Skeletal muscle tissue (tissue), 4 donors: Measurements from ENCODE around the gene SPINT1. TPM values are rescaled to one million over a fixed set of nuclear protein-coding genes. Genes with fewer than 3 reads are reported as not detected.

Source experiments
- H3K27ac ChIP-seq: one replicate; pipeline ENCODE4 v1.7.0; 2013; ENCODE audit warnings: mild to moderate bottlenecking, low read depth, low read length, inconsistent platforms
- H3K27me3 ChIP-seq, 3 donors: one replicate each; pipeline ENCODE4 v1.7.0; 2013; ENCODE audit warnings: low read length in 3 of 3; ENCODE audit not compliant: control insufficient read depth in 3 of 3, insufficient read depth in 3 of 3
- H3K36me3 ChIP-seq, 3 donors: one replicate each; pipeline ENCODE4 v1.7.0; 2013; ENCODE audit warnings: low read length in 3 of 3; ENCODE audit not compliant: control insufficient read depth in 3 of 3, insufficient read depth in 3 of 3
- H3K4me1 ChIP-seq, 3 donors: one replicate each; pipeline ENCODE4 v1.7.0; 2013; ENCODE audit warnings: low read length in 3 of 3, mild to moderate bottlenecking in 3 of 3; ENCODE audit not compliant: control insufficient read depth in 3 of 3, insufficient read depth in 3 of 3
- H3K4me3 ChIP-seq, 3 donors: one replicate each; pipeline ENCODE4 v1.7.0; 2013; ENCODE audit warnings: low read length in 3 of 3
- H3K9ac ChIP-seq, 3 donors: one replicate each; pipeline ENCODE4 v1.7.0; 2013; ENCODE audit warnings: low read length in 3 of 3, mild to moderate bottlenecking in 3 of 3, moderate library complexity in 2 of 3, low read depth in 1 of 3
- H3K9me3 ChIP-seq, 3 donors: one replicate each; pipeline ENCODE4 v1.7.0; 2013; ENCODE audit warnings: low read length in 3 of 3; ENCODE audit not compliant: control insufficient read depth in 3 of 3
- total RNA-seq: library from RNA; depleted of rRNA; stranded (reverse); fragments of >200 nt; gene quantifications from one replicate; pipeline ENCODE4 v1.2.3, GENCODE V29; 2014
- donor health status: Osteomylitis.

SPINT1 gene
- total RNA-seq, 1 donor from 2014 or later: under 0.01 TPM

GRCh38 chr15:40872791-40873693, 29.2 kb downstream of the SPINT1 start:
- Histone ChIP-seq H3K27me3 (peaks cover 13 to 24% (median 16%) of the 10 kb centered on the region in 3 donors), H3K4me3 (peak overlapping the region; percentile 24 to 66 (median 63)), H3K4me1 (peaks cover 6 to 8% (median 7%) of the 10 kb centered on the region in 3 donors), H3K9ac (peak overlapping the region in 1 of 3 donors; percentile 27), H3K9me3 (no peaks in the 10 kb centered on the region), H3K27ac (no peak overlapping the region), H3K36me3 (no peaks in the 10 kb centered on the region)

DNA sequence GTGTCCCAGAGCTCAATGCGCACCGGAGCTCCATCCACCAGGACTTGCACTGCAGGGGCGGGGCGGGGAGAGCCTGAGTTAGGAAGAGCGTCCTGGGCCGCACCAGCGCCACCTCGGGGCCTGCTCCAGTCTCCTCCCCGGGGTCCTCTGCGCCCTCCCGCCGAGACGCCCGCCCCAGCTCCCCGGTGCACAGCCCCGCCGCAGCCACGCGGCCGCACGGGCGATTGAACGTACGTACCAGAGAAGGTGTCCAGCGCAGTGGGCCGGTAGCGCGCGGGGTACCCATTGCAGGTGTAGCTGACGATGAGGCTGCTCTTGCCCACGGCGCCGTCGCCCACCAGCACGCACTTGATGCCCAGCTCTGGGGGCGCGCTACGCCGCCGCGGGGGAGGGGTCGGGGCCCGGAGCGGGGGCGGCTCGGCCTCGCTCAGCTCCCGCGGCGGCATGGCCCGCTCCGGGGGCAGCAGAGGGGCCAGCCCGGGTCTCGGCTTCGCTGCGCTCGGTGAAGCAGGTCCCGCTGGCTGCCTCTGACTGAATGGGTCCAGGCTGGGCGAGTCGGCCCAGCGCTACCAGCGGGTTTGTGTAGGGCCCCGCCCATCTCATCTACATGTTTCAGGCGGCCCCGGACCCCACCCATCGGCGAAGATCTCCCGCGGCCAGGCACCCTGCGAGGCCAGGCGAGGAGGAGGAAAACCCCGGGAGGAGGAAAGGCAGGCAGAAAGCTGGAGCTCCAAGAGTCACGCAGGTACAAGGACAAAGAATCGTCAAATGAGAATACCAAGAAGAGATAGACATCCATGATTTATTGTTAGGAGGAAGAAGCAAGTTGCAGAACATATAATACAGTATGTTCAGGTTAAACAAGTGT, 30.1 kb downstream of the SPINT1 start, which contains the start of gene RHOV:
TSS of gene RHOV (minus strand) at position 541 of the 868 bp plus-strand sequence. CDS start at position 446, 95 bp downstream.
- H3K9ac ChIP-seq: peak within 1 kb of the TSS in 2 of 3 donors; percentile 27 to 32
- no peaks in the 10 kb centered on the region for H3K9me3 ChIP-seq
- peak within 1 kb of the TSS; percentile 24 to 66 (median 63) for H3K4me3 ChIP-seq
- H3K36me3 ChIP-seq: no peaks in the 10 kb centered on the region
- peaks cover 6 to 8% (median 7%) of the 10 kb centered on the region in 3 donors for H3K4me1 ChIP-seq
- H3K27me3 ChIP-seq: peaks cover 13 to 24% (median 16%) of the 10 kb centered on the region in 3 donors
- no peak within 1 kb of the TSS for H3K27ac ChIP-seq

- Histone ChIP-seq H3K9me3 (no peaks in the 10 kb centered on the region), H3K27me3 (peaks cover 10 to 18% (median 16%) of the 10 kb centered on the region in 3 donors), H3K4me3 (no peak overlapping the region), H3K36me3 (no peaks in the 10 kb centered on the region), H3K27ac (no peak overlapping the region), H3K4me1 (peaks cover 6 to 8% (median 7%) of the 10 kb centered on the region in 3 donors), H3K9ac (no peak overlapping the region)
Measured at GRCh38 chr15:40875991-40876730, 32.3 kb downstream of the SPINT1 start.

DNA sequence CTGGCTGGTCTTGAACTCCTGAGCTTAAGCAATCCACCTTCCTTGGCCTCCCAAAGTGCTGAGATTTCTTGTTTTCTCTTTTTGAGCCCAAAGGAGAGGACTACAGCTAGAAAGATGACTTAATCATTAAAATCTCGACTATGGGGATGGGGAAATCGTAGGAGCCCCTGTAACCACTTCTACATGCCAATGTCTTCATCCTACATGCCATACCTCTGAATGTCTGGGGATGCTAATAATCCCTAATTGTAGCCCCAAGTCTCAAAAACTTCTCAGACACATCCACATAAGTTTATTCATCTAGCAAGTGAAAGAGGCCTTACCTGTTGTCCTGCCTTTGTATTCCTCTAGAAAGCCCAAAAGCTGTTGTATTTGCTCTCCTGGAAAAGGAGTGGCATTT, 33.8 kb downstream of the SPINT1 start:
- Histone ChIP-seq H3K36me3 (no peaks in the 10 kb centered on the region), H3K27me3 (peaks cover 8 to 11% (median 11%) of the 10 kb centered on the region in 3 donors), H3K4me3 (no peak overlapping the region), H3K27ac (no peak overlapping the region), H3K9ac (no peak overlapping the region), H3K9me3 (no peaks in the 10 kb centered on the region), H3K4me1 (peaks cover 6 to 8% (median 7%) of the 10 kb centered on the region in 3 donors)

GRCh38 chr15:40878785-40879184, 34.9 kb downstream of the SPINT1 start:
- no peaks in the 10 kb centered on the region for H3K9me3 ChIP-seq
- no peak overlapping the region for H3K4me3 ChIP-seq
- H3K36me3 ChIP-seq: no peaks in the 10 kb centered on the region
- peaks cover 0 to 3% (median under 1%) of the 10 kb centered on the region in 3 donors for H3K4me1 ChIP-seq
- H3K27ac ChIP-seq: no peak overlapping the region
- H3K27me3 ChIP-seq: peaks cover 0 to under 1% (median 0%) of the 10 kb centered on the region in 3 donors
- no peak overlapping the region for H3K9ac ChIP-seq

DNA sequence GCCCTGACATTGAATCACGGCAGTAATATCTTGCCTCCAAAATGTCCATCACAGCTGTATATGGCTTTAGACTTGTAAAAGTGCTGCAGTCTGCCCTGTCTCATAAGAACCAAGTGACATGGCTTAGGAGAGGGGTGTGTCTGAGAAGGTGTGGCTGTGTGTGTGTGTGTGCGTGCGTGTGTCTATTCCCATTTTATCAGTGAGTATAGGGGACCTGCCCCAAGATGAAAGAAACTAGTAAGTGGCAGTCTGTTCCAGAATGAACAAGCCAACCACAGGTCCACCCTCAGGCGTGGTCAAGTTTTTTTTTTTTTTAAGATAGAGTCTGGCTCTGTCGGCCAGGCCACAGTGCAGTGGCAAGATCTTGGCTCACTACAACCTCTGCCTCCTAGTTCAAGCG, 35.8 kb downstream of the SPINT1 start:
- no peaks in the 10 kb centered on the region for H3K27me3 ChIP-seq
- H3K4me1 ChIP-seq: no peaks in the 10 kb centered on the region
- H3K9ac ChIP-seq: no peak overlapping the region
- H3K4me3 ChIP-seq: no peak overlapping the region
- no peaks in the 10 kb centered on the region for H3K36me3 ChIP-seq
- no peaks in the 10 kb centered on the region for H3K9me3 ChIP-seq
- no peak overlapping the region for H3K27ac ChIP-seq

GRCh38 chr15:40881351-40881750, 37.5 kb downstream of the SPINT1 start:
- Histone ChIP-seq H3K27ac (no peak overlapping the region), H3K36me3 (no peaks in the 10 kb centered on the region), H3K27me3 (no peaks in the 10 kb centered on the region), H3K9me3 (no peaks in the 10 kb centered on the region), H3K4me1 (no peaks in the 10 kb centered on the region), H3K4me3 (no peak overlapping the region), H3K9ac (no peak overlapping the region)

DNA sequence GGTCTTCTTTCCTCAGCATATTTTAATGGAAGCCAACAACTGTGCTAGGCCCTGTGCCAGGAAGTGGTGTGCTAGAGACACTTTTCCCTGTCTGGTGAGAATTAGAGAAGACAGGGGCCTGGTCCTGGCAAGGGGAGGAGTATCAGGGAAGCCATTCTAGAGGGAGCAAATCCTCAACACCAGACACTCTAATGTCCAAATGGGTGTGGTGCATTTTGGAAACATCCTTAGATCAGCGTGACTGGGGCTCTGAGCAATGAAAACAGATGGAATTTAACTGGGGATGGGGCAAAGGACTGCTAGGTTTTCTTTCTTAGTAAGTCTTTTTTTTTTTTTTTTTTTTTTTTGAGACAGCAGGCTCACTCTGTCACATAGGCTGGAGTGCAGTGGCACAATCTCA, 42.7 kb downstream of the SPINT1 start:
- no peaks in the 10 kb centered on the region for H3K9me3 ChIP-seq
- H3K36me3 ChIP-seq: no peaks in the 10 kb centered on the region
- no peak overlapping the region for H3K4me3 ChIP-seq
- no peak overlapping the region for H3K27ac ChIP-seq
- H3K4me1 ChIP-seq: no peaks in the 10 kb centered on the region
- H3K9ac ChIP-seq: no peak overlapping the region
- no peaks in the 10 kb centered on the region for H3K27me3 ChIP-seq

- H3K27ac ChIP-seq: no peak overlapping the region
- H3K36me3 ChIP-seq: no peaks in the 10 kb centered on the region
- H3K4me1 ChIP-seq: peaks cover 7 to 8% (median 7%) of the 10 kb centered on the region in 3 donors
- H3K27me3 ChIP-seq: no peaks in the 10 kb centered on the region
- no peak overlapping the region for H3K9ac ChIP-seq
- H3K4me3 ChIP-seq: no peak overlapping the region
- no peaks in the 10 kb centered on the region for H3K9me3 ChIP-seq
Measured at GRCh38 chr15:40889112-40889511, 45.3 kb downstream of the SPINT1 start.
